PFSK-1 (cell line): ENCODE measurements around the gene TRAPPC3.

Experiments used
- FOXP2 ChIP-seq: optimal IDR thresholded peaks from 2 replicates; pipeline ENCODE3; 2011; ENCODE audit warnings: borderline replicate concordance, control low read depth, inconsistent platforms; ENCODE audit not compliant: insufficient read depth; ENCODE audit errors: extremely low read length, extremely low read depth
- POLR2AphosphoS5 ChIP-seq: IDR thresholded peaks from 2 replicates; pipeline ENCODE4 v1.6.1; 2012; ENCODE audit warnings: low read depth, mild to moderate bottlenecking, control low read depth, low read length, moderate library complexity
- SIN3A ChIP-seq: IDR thresholded peaks from 2 replicates; pipeline ENCODE4 v1.6.1; 2012; ENCODE audit warnings: mild to moderate bottlenecking, low read length, moderate library complexity, borderline replicate concordance; ENCODE audit not compliant: insufficient read depth
- TAF1 ChIP-seq: IDR thresholded peaks from 2 replicates; pipeline ENCODE4 v1.6.1; 2012; ENCODE audit warnings: low read length, control low read depth, borderline replicate concordance; ENCODE audit not compliant: insufficient read depth
- TF ChIP-seq, protein P1 (sequence below), 2 experiments: IDR thresholded peaks; 2 replicates each; pipeline versions ENCODE4 v1.6.1 to v1.8.0; 2011 to 2012; ENCODE audit warnings: low read depth in 2 of 2, low read length in 2 of 2, control low read depth in 1 of 2, inconsistent platforms in 1 of 2, mild to moderate bottlenecking in 1 of 2, moderate library complexity in 1 of 2; ENCODE audit not compliant: insufficient read depth in 1 of 2

Gene TRAPPC3

DNA sequence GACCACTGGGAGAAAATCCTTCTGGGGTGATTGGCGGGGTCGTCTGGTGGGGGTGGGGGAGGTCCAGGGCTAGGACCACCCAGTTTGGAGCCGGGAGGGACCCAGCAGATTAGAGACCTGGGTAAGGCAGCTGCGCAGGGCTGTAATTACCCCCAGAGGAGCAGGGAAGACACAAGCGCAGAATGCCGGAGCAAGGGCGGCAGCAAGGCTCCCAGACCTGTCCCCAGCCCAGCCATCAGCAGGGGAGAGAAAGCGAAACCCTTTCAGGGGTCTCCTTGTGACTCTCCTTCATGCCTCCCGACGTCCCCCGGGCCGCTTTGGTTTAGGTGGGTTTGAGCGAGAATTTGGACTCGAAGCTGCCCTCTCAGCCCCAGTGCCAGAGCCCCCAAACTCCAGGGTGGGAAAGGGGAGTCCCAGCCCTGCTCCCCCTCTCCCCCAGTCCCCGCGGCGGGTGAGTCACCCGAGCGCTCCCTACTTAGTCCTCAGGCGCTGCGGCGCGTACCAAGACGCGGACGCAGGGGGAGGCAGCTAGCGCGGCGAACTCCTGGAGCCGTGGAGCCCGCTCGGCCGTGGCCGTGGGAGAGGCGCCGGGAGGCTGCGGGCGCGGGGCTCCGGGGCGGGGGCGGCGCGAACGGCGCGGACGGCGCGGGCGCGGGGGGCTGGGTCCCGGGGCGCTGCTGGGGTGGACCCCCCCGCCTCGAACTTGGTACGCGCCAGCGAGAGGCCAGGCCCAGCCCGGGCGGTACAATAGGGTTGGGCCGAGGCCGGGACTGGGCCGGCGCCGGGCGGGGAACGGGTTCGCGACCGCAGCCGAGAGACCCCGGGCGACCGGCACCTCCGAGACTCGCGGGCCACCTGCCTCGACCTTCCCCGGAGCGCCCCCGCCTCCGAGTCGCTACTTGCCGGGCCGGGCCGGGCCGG lies 6.4 kb upstream of the TRAPPC3 start, which contains the start of gene MAP7D1:
Gene MAP7D1 (plus strand): TSS at position 753 of the 921 bp plus-strand sequence. CDS start 258 bp downstream, outside the sequence.
- peak; percentile 79 for TF ChIP-seq POLR2AphosphoS5
- TF ChIP-seq TAF1: peak; percentile 69; the same call in 1 of the 2 replicates
- TF ChIP-seq, protein P1, sequence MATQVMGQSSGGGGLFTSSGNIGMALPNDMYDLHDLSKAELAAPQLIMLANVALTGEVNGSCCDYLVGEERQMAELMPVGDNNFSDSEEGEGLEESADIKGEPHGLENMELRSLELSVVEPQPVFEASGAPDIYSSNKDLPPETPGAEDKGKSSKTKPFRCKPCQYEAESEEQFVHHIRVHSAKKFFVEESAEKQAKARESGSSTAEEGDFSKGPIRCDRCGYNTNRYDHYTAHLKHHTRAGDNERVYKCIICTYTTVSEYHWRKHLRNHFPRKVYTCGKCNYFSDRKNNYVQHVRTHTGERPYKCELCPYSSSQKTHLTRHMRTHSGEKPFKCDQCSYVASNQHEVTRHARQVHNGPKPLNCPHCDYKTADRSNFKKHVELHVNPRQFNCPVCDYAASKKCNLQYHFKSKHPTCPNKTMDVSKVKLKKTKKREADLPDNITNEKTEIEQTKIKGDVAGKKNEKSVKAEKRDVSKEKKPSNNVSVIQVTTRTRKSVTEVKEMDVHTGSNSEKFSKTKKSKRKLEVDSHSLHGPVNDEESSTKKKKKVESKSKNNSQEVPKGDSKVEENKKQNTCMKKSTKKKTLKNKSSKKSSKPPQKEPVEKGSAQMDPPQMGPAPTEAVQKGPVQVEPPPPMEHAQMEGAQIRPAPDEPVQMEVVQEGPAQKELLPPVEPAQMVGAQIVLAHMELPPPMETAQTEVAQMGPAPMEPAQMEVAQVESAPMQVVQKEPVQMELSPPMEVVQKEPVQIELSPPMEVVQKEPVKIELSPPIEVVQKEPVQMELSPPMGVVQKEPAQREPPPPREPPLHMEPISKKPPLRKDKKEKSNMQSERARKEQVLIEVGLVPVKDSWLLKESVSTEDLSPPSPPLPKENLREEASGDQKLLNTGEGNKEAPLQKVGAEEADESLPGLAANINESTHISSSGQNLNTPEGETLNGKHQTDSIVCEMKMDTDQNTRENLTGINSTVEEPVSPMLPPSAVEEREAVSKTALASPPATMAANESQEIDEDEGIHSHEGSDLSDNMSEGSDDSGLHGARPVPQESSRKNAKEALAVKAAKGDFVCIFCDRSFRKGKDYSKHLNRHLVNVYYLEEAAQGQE (IDR thresholded peaks at IDR 0.05; ENCODE audit: insufficient read depth in 1 of 2, low read depth in 2 of 2, low read length in 2 of 2): 0 out of 4 replicates have a peak, but pooled peaks of 1 of the 2 experiments have one; percentile 14
- no peak for TF ChIP-seq FOXP2
- no peak for TF ChIP-seq SIN3A

GRCh38 chr1:36154765-36155407 lies 5.6 kb upstream of the TRAPPC3 start:
- TF ChIP-seq, protein P1 (IDR thresholded peaks at IDR 0.05; ENCODE audit: insufficient read depth in 1 of 2, low read depth in 2 of 2, low read length in 2 of 2): no peak

- TF ChIP-seq TAF1: no peak
- no peak for TF ChIP-seq SIN3A
- no peak for TF ChIP-seq POLR2AphosphoS5
- no peak for TF ChIP-seq FOXP2
- TF ChIP-seq, protein P1 (IDR thresholded peaks at IDR 0.05; ENCODE audit: insufficient read depth in 1 of 2, low read depth in 2 of 2, low read length in 2 of 2): no peak
Measured at GRCh38 chr1:36154335-36154734, 5.0 kb upstream of the TRAPPC3 start.

GRCh38 chr1:36153476-36153875 lies 4.2 kb upstream of the TRAPPC3 start:
- no peak for TF ChIP-seq TAF1
- TF ChIP-seq FOXP2: no peak
- TF ChIP-seq SIN3A: no peak
- TF ChIP-seq, protein P1 (IDR thresholded peaks at IDR 0.05; ENCODE audit: insufficient read depth in 1 of 2, low read depth in 2 of 2, low read length in 2 of 2): no peak
- TF ChIP-seq POLR2AphosphoS5: no peak

GRCh38 chr1:36151845-36152203 lies 2.5 kb upstream of the TRAPPC3 start:
- no peak for TF ChIP-seq SIN3A
- TF ChIP-seq TAF1: no peak
- TF ChIP-seq FOXP2: no peak
- TF ChIP-seq POLR2AphosphoS5: no peak
- TF ChIP-seq, protein P1 (IDR thresholded peaks at IDR 0.05; ENCODE audit: insufficient read depth in 1 of 2, low read depth in 2 of 2, low read length in 2 of 2): no peak
